Measurements from ENCODE around the gene GAPVD1. TPM values are rescaled to one million over a fixed set of nuclear protein-coding genes. Genes with fewer than 3 reads are reported as not detected.

The GAPVD1 gene
- total and polyA plus RNA-seq, 4 donors = 10.6 to 138 (median 35.2) TPM

GRCh38 chr9:125409217-125409636, 147.6 kb downstream of the GAPVD1 start:
- H3K4me1 ChIP-seq (ENCODE audit: control insufficient read depth in 5 of 5, insufficient read depth in 5 of 5, low read length in 5 of 5) = peaks cover 0 to 8% (median 0%) of the 10 kb centered on the region in 5 donors
- no peaks in the 10 kb centered on the region for H3K36me3 ChIP-seq (ENCODE audit: control insufficient read depth in 4 of 4, insufficient read depth in 4 of 4, low read length in 4 of 4)
- TF ChIP-seq CTCF (IDR thresholded peaks at IDR 0.05; ENCODE audit: control extremely low read depth, extremely low read depth) = no peak
- H3K27ac ChIP-seq (ENCODE audit: low read depth in 1 of 2, low read length in 1 of 2) = no peak overlapping the region
- ATAC-seq (ENCODE audit: insufficient read depth, low FRiP score) (no peak), DNase-seq (no peak)
- peaks cover 0 to 4% (median 0%) of the 10 kb centered on the region in 3 donors for H3K27me3 ChIP-seq (ENCODE audit: control insufficient read depth in 3 of 3, insufficient read depth in 3 of 3, low read length in 2 of 3)
- peaks cover 0 to 4% (median 0%) of the 10 kb centered on the region in 4 donors for H3K9me3 ChIP-seq (ENCODE audit: control insufficient read depth in 4 of 4, insufficient read depth in 3 of 4, low read length in 3 of 4)
- no peak overlapping the region for H3K9ac ChIP-seq (ENCODE audit: insufficient read depth in 1 of 2, low read length in 2 of 2)
- H3K4me3 ChIP-seq = no peak overlapping the region
- 80 to 86% methylated on average over 19 to 20 of the region's 20 CpGs for WGBS, 2 donors

GRCh38 chr9:125409637-125410521, 148.3 kb downstream of the GAPVD1 start:
- 88 to 96% methylated on average over 13 of the region's 13 CpGs for WGBS, 2 donors

GRCh38 chr9:125410522-125410894, 148.9 kb downstream of the GAPVD1 start:
- no peak for TF ChIP-seq CTCF (IDR thresholded peaks at IDR 0.05; ENCODE audit: control extremely low read depth, extremely low read depth)
- Histone ChIP-seq H3K36me3 (ENCODE audit: control insufficient read depth in 4 of 4, insufficient read depth in 4 of 4, low read length in 4 of 4) (no peaks in the 10 kb centered on the region), H3K4me1 (ENCODE audit: control insufficient read depth in 5 of 5, insufficient read depth in 5 of 5, low read length in 5 of 5) (peaks cover 0 to 8% (median 0%) of the 10 kb centered on the region in 5 donors), H3K9me3 (ENCODE audit: control insufficient read depth in 4 of 4, insufficient read depth in 3 of 4, low read length in 3 of 4) (peaks cover 0 to 4% (median 0%) of the 10 kb centered on the region in 4 donors), H3K9ac (ENCODE audit: insufficient read depth in 1 of 2, low read length in 2 of 2) (no peak overlapping the region), H3K4me3 (no peak overlapping the region), H3K27me3 (ENCODE audit: control insufficient read depth in 3 of 3, insufficient read depth in 3 of 3, low read length in 2 of 3) (peaks cover 0 to 4% (median 0%) of the 10 kb centered on the region in 3 donors), H3K27ac (ENCODE audit: low read depth in 1 of 2, low read length in 1 of 2) (no peak overlapping the region)
- no peak for DNase-seq
- no peak for ATAC-seq (ENCODE audit: insufficient read depth, low FRiP score)
- 90 to 96% methylated on average over 21 to 24 of the region's 24 CpGs for WGBS, 2 donors

More at GRCh38 chr9:125409637-125410521, 148.3 kb downstream of the GAPVD1 start:
- Histone ChIP-seq H3K4me3 (no peak overlapping the region), H3K36me3 (ENCODE audit: control insufficient read depth in 4 of 4, insufficient read depth in 4 of 4, low read length in 4 of 4) (no peaks in the 10 kb centered on the region), H3K27ac (ENCODE audit: low read depth in 1 of 2, low read length in 1 of 2) (no peak overlapping the region), H3K9ac (ENCODE audit: insufficient read depth in 1 of 2, low read length in 2 of 2) (no peak overlapping the region), H3K27me3 (ENCODE audit: control insufficient read depth in 3 of 3, insufficient read depth in 3 of 3, low read length in 2 of 3) (peaks cover 0 to 4% (median 0%) of the 10 kb centered on the region in 3 donors), H3K4me1 (ENCODE audit: control insufficient read depth in 5 of 5, insufficient read depth in 5 of 5, low read length in 5 of 5) (peaks cover 0 to 8% (median 0%) of the 10 kb centered on the region in 5 donors), H3K9me3 (ENCODE audit: control insufficient read depth in 4 of 4, insufficient read depth in 3 of 4, low read length in 3 of 4) (peaks cover 0 to 4% (median 0%) of the 10 kb centered on the region in 4 donors)
- ATAC-seq (ENCODE audit: insufficient read depth, low FRiP score) = no peak
- no peak for TF ChIP-seq CTCF (IDR thresholded peaks at IDR 0.05; ENCODE audit: control extremely low read depth, extremely low read depth)
- DNase-seq = peak in 1 of 3 donors; percentile 81
